GM23248 (cell line): Measurements from ENCODE around the gene MRTFA.

ENCODE experiments used
- EZH2 ChIP-seq: fragments of 200-600 bp; sonication (generic); IDR thresholded peaks from 2 replicates; pipeline ENCODE4 v1.6.1; 2018; ENCODE audit warnings: antibody characterized with exemption, mild to moderate bottlenecking; ENCODE audit not compliant: insufficient read depth, poor library complexity, severe bottlenecking
- EZH2phosphoT487 ChIP-seq: fragments of 200-600 bp; sonication (generic); IDR thresholded peaks from 2 replicates; pipeline ENCODE4 v1.6.1; 2018; ENCODE audit warnings: antibody characterized with exemption, moderate library complexity, mild to moderate bottlenecking, low read depth; ENCODE audit not compliant: insufficient read depth

DNA sequence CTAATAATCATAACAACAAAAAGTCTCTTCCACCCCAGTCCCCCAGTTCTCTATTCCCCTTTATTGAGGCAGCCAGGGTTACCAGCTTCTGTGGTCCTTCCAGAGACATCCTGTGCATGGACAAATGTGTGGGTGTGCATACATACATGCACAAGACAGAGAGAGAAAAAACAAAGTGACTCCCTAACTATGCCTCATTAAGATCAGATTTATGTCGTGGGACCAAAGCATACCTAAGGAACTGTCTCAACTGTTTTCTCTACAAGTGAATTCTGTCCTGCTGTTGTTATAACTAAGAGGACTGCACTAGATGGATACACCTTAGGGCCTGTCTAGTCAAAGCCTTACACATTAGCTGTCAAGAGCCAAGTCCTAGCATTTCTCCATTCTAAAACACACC is 106.7 kb downstream of the MRTFA start:
- no peak for TF ChIP-seq EZH2phosphoT487
- TF ChIP-seq EZH2 = no peak
